Activated CD4-positive, alpha-beta T cell treated with anti-CD3 and anti-CD28 coated beads for 36 hours (primary cell): Measurements from ENCODE around the gene TMEM88. TPM values are rescaled to one million over a fixed set of nuclear protein-coding genes. Genes with fewer than 3 reads are reported as not detected.
A peak's percentile ranks its signal among the peaks of the same experiment; 100 is the strongest.

Experiments used
- ATAC-seq: fragments of 200-7000 bp; cut with Tn5 transposase; one replicate; pipeline ENCODE4 v1.10.0; 2021; ENCODE audit warnings: mild to moderate bottlenecking, moderate library complexity
- CTCF ChIA-PET: fragments of 350-600 bp; sonication (Branson Sonifier 250); formaldehyde crosslinking; loops from one replicate; lab custom pipeline; 2021; ENCODE audit warnings: antibody characterized with exemption; lab: Charles Lee
- POLR2A ChIA-PET: fragments of 350-600 bp; sonication (Branson Sonifier 250); formaldehyde crosslinking; loops from one replicate; lab custom pipeline; 2021; ENCODE audit warnings: antibody characterized with exemption, inconsistent platforms; lab: Charles Lee
- DNase-seq: peaks from one replicate; pipeline ENCODE4 v3.0.0-alpha.2; 2020
- H3K27ac Mint-ChIP-seq: one replicate; pipeline ENCODE4 v1.8.0; 2021; ENCODE audit warnings: mixed read lengths
- H3K27me3 Mint-ChIP-seq: one replicate; pipeline ENCODE4 v1.8.0; 2021; ENCODE audit warnings: mixed read lengths
- H3K36me3 Mint-ChIP-seq: one replicate; pipeline ENCODE4 v1.8.0; 2021; ENCODE audit warnings: low read depth, mixed read lengths
- H3K4me1 Mint-ChIP-seq: one replicate; pipeline ENCODE4 v1.8.0; 2021; ENCODE audit warnings: mixed read lengths
- H3K4me3 Mint-ChIP-seq: one replicate; pipeline ENCODE4 v1.8.0; 2021; ENCODE audit warnings: mild to moderate bottlenecking, moderate library complexity, mixed read lengths
- H3K9me3 Mint-ChIP-seq: one replicate; pipeline ENCODE4 v1.8.0; 2021; ENCODE audit warnings: low read depth, mixed read lengths
- intact Hi-C, 2 experiments: fragments of 100-400 bp; cut with DNase I in 1 of 2; cut with micrococcal nuclease in 1 of 2; formaldehyde crosslinking; loops; one replicate each; pipeline versions ENCODE4 v1.14.2 to v1.15.1; 2022 to 2024; cut with DNase I, micrococcal nuclease
- total RNA-seq, 2 experiments: library from RNA; stranded (reverse); gene quantifications; one replicate each; pipeline ENCODE4 v1.2.3, GENCODE V29; 2021

The TMEM88 gene
- total RNA-seq, 2 experiments from 2014 or later = 3.5 to 5.6 TPM

- Mint-ChIP-seq H3K4me3 (no peak overlapping the region), H3K9me3 (no peaks in the 10 kb centered on the region), H3K27ac (no peak overlapping the region), H3K27me3 (no peaks in the 10 kb centered on the region), H3K4me1 (no peaks in the 10 kb centered on the region), H3K36me3 (peaks cover 16% of the 10 kb centered on the region)
- DNase-seq = no peak
- intact Hi-C loops = no loop called here
- CTCF ChIA-PET = interaction anchor here (0.6 to 4.7 kb wide), 3 partner anchors 13 to 198 kb away, joined by 3 to 32 read pairs (median 3); no protein-coding TSS in a partner anchor
- ATAC-seq = no peak
- POLR2A ChIA-PET = no interaction called here
These were observed 21.0 kb downstream of the TMEM88 start for GRCh38 chr17:7875804-7876370.

DNA sequence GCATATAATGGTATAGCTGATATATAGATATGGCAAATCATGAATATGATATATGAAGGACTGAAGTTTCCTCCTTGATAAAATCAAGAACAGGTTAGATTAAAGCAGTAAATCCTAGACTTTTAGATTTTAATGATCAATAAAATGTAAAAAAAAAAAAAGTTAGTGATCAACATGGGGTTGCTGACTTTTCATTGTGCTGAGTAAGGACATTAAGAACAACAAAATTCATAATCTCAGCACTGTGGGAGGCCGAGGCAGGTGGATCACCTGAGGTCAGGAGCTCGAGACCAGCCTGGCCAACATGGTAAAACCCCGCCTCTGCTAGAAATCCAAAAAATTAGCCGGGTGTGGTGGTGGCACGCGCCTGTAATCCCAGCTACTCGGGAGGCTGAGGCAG lies 23.4 kb downstream of the TMEM88 start:
- Mint-ChIP-seq H3K27ac (no peak overlapping the region), H3K27me3 (no peaks in the 10 kb centered on the region), H3K4me3 (no peak overlapping the region), H3K36me3 (peaks cover 10% of the 10 kb centered on the region), H3K9me3 (no peaks in the 10 kb centered on the region), H3K4me1 (no peaks in the 10 kb centered on the region)
- CTCF ChIA-PET = interaction anchor here (0.6 to 4.7 kb wide), 3 partner anchors 12 to 374 kb away, joined by 3 to 32 read pairs (median 13); no protein-coding TSS in a partner anchor
- intact Hi-C loops = no loop called here
- POLR2A ChIA-PET = no interaction called here
- no peak for DNase-seq
- ATAC-seq = no peak

DNA sequence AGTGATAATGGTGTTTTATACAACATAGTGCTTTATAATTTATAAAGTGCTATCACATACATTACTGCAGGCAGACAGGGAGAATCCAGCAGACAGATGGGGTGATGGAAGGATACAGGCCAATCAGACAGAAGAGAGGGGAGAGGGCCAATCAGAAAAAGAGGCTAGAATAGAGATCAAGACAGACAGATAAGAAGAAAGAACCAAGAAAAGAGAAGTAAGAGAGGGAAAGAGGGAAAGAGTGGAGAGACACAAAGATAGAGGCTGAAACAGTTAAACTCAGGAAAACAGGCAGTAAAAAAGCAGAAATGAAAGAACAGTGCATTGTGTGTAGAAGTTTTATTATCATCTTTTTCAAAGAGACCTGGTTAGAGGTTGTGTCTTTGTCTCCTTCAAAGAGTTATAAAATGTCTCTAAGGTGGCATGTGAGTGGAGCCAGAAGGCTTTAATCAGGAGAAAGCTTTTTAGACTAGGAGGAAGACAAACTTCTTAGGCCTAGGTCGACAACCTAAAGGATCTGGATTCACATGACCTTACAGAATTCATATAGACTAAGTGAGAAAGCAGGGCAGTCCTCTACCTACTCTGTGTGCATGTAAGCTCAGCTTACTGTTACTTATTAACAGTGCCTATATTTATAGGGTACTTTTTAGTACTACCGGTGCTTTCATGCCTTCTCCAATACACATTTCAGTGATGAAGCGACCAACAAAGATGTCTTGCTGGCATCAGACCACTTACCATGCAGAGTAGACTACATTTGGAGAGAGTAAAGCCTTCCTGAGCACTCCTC lies 25.4 kb downstream of the TMEM88 start:
- Mint-ChIP-seq H3K27me3 (no peaks in the 10 kb centered on the region), H3K27ac (no peak overlapping the region), H3K4me3 (no peak overlapping the region), H3K4me1 (peaks cover 1% of the 10 kb centered on the region), H3K9me3 (no peaks in the 10 kb centered on the region), H3K36me3 (peaks cover 4% of the 10 kb centered on the region)
- ATAC-seq = peak; percentile 24
- no peak for DNase-seq
- intact Hi-C loops = loop anchor here in 1 of 2 experiments (5.0 kb wide), 1 partner anchor 237 kb away; the partner anchor contains the start of gene ALOXE3
- POLR2A ChIA-PET = no interaction called here
- CTCF ChIA-PET = interaction anchor here (0.6 to 4.7 kb wide), 2 partner anchors 18 to 291 kb away, joined by 3 to 32 read pairs; no protein-coding TSS in a partner anchor

GRCh38 chr17:7881276-7882054 lies 26.6 kb downstream of the TMEM88 start:
- Mint-ChIP-seq H3K36me3 (peaks cover 10% of the 10 kb centered on the region), H3K27me3 (no peaks in the 10 kb centered on the region), H3K27ac (no peak overlapping the region), H3K9me3 (no peaks in the 10 kb centered on the region), H3K4me3 (no peak overlapping the region), H3K4me1 (peaks cover 1% of the 10 kb centered on the region)
- CTCF ChIA-PET = no interaction called here
- ATAC-seq = no peak
- POLR2A ChIA-PET = no interaction called here
- DNase-seq = peak; percentile 16
- intact Hi-C loops = loop anchor here in 1 of 2 experiments (5.0 kb wide), 1 partner anchor 236 kb away; the partner anchor contains the start of gene ALOXE3

DNA sequence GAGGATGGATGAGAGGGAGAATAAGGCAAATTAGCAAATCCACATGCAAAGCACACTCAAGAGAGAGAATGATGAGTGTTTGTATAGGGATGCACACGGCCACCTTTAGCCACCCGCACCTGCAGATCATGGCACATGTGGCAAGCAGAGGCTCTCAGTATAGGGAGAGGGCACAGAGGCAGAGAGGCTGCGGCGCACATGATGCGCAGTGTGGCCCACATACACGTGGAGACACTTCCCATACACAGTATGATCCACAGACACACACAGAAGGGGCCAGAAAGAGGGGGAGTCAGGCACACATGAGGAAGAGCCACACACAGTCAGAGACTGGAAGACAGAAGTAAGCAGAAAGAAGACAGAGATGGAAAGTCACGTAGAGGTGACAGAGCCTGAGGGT lies 27.2 kb downstream of the TMEM88 start:
- peak; percentile 38 for DNase-seq
- no peak overlapping the region for H3K27ac Mint-ChIP-seq
- ChIA-PET CTCF (interaction anchor here (1.8 kb wide), 1 partner anchor 25 kb away, joined by 7 read pairs; the partner anchor contains the start of genes CYB5D1 and NAA38), POLR2A (no interaction called here)
- no peaks in the 10 kb centered on the region for H3K27me3 Mint-ChIP-seq
- H3K36me3 Mint-ChIP-seq = peaks cover 10% of the 10 kb centered on the region
- ATAC-seq = no peak
- H3K9me3 Mint-ChIP-seq = no peaks in the 10 kb centered on the region
- intact Hi-C loops = loop anchor here in 1 of 2 experiments (5.0 kb wide), 1 partner anchor 235 kb away; the partner anchor contains the start of gene ALOXE3
- peaks cover 1% of the 10 kb centered on the region for H3K4me1 Mint-ChIP-seq
- no peak overlapping the region for H3K4me3 Mint-ChIP-seq

DNA sequence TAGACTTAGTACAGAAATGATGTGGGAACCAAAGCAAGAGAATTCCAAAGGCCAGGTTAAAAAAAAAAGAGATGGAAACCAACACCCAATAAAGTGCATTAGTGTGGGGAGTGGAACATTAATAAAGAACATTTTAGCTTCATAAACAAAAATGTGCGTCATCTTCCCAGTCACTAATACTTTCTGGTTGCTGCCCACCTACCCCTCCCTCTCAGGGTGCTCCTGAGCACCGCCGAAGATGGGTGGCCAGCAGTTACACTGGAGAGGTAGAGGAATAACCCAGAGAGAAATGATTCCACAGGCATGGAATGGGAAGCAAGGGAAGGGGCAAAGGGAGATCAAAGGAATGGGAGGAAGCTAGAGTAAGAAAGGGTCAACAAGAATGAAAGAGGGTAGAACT lies 27.8 kb downstream of the TMEM88 start:
- DNase-seq = no peak
- peaks cover 1% of the 10 kb centered on the region for H3K4me1 Mint-ChIP-seq
- ChIA-PET POLR2A (interaction anchor here (0.6 to 1.0 kb wide), 2 partner anchors 25 to 339 kb away, joined by 3 read pairs; partner anchors contain the start of gene NAA38), CTCF (interaction anchor here (0.7 to 1.8 kb wide), 3 partner anchors 17 to 35 kb away, joined by 3 to 7 read pairs (median 4); partner anchors contain the start of genes CYB5D1 and NAA38)
- peaks cover 8% of the 10 kb centered on the region for H3K36me3 Mint-ChIP-seq
- H3K27ac Mint-ChIP-seq = no peak overlapping the region
- no peaks in the 10 kb centered on the region for H3K9me3 Mint-ChIP-seq
- no peaks in the 10 kb centered on the region for H3K27me3 Mint-ChIP-seq
- intact Hi-C loops = loop anchor here in 1 of 2 experiments (5.0 kb wide), 1 partner anchor 235 kb away; the partner anchor contains the start of gene ALOXE3
- ATAC-seq = no peak
- no peak overlapping the region for H3K4me3 Mint-ChIP-seq

- POLR2A ChIA-PET = interaction anchor here (0.6 to 1.0 kb wide), 2 partner anchors 10 to 313 kb away, joined by 3 to 4 read pairs; no protein-coding TSS in a partner anchor
- Mint-ChIP-seq H3K36me3 (peaks cover 8% of the 10 kb centered on the region), H3K4me1 (peaks cover 1% of the 10 kb centered on the region), H3K27me3 (no peaks in the 10 kb centered on the region), H3K9me3 (no peaks in the 10 kb centered on the region), H3K27ac (peak overlapping the region; percentile 90), H3K4me3 (peak overlapping the region; percentile 66)
- CTCF ChIA-PET = interaction anchor here (0.7 to 1.8 kb wide), 2 partner anchors 27 to 133 kb away, joined by 3 to 7 read pairs; partner anchors contain the start of genes CYB5D1 and NAA38
- intact Hi-C loops = loop anchor here in 1 of 2 experiments (5.0 kb wide), 1 partner anchor 233 kb away; the partner anchor contains the start of gene ALOXE3
- DNase-seq = peak; percentile 66
- no peak for ATAC-seq
These were observed 29.0 kb downstream of the TMEM88 start for GRCh38 chr17:7883781-7884386.

DNA sequence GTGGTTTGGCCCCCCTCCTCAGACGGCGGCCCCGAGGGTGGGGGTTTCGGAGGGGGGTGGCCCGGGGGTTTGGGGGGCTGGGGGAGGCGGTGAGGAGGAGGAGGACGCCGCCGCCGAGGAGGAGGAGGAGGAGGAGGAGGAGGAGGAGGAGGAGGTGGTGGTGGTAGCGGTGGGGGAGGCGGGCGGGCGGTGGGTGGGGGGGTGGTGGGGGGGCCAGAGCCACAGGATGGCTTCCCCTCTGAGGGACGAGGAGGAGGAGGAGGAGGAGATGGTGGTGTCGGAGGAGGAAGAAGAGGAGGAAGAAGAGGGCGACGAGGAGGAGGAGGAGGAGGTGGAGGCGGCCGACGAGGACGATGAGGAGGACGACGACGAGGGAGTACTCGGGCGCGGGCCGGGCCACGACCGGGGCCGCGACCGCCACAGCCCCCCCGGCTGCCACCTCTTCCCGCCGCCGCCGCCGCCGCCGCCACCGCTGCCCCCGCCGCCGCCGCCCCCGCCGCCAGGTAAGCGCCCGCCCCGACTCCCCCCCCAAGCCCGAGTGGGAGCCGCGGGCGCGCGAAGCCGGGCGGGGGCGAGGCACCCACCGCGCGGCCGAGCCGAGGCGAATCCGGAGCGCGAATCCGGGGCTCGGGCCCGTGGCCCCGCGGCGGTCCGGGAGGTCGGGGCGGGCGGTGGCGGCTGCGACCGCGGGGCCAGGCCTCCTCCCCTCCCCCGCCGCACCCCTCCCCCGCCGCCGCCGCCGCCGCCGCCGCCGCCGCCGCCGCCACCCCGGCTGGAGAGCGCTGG lies 29.9 kb downstream of the TMEM88 start:
- Mint-ChIP-seq H3K4me1 (peaks cover 1% of the 10 kb centered on the region), H3K9me3 (no peaks in the 10 kb centered on the region), H3K27me3 (no peaks in the 10 kb centered on the region), H3K36me3 (peaks cover 10% of the 10 kb centered on the region), H3K4me3 (peak overlapping the region; percentile 67), H3K27ac (peak overlapping the region; percentile 75)
- intact Hi-C loops = loop anchor here in 1 of 2 experiments (5.0 kb wide), 1 partner anchor 233 kb away; the partner anchor contains the start of gene ALOXE3
- DNase-seq (peak; percentile 55), ATAC-seq (no peak)
- ChIA-PET POLR2A (interaction anchor here (0.6 to 1.0 kb wide), 3 partner anchors 11 to 849 kb away, joined by 3 to 4 read pairs (median 3); partner anchors contain the start of gene SLC16A13), CTCF (no interaction called here)

DNA sequence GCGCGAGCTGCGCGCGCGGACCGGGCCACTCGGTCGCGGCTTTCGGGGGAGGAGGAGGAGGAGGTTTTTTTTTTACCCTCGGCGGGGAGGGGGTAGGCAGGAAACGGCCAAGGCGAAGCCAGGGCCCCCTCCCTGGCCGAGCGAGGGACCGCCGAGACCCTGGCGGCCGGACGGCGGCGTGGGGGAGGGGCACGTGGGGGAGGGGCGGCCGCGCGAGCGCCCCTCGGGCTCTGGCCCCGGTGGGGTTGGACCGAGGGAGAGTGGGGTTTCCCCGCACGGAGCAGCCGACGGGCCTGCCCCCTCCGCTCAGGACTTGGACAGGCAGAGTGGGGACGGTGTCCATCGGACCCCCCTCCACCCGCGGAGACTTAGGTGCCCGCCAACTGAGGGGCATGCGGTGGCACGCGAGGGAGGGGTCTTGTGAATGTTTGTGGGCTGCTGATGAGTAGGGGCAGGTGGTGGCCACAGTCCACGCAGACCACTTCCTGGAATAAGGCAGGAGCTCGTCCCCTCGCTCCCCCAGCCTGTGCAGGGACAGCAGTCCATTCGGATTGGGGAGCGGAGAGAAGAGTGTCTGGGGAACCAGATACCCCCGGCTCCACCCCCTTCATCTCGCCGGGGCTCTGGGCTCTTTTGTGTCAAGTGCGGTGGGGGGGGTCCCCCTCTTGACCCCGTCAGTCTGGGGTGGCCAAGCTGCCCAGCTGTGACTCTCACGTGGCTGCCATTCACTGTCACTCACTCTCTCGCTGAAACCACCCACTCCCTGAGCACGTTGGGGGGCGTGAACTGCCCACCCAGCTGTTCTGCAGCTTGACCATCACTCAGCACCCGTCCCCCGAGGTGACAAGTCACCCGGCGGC lies 30.7 kb downstream of the TMEM88 start:
- DNase-seq = peak; percentile 63
- no peak overlapping the region for H3K4me3 Mint-ChIP-seq
- ChIA-PET POLR2A (interaction anchor here (0.6 kb wide), 2 partner anchors 500 to 850 kb away, joined by 3 to 4 read pairs; partner anchors contain the start of gene SLC16A13), CTCF (interaction anchor here (0.7 to 1.4 kb wide), 3 partner anchors 21 to 41 kb away, joined by 3 to 6 read pairs (median 3); no protein-coding TSS in a partner anchor)
- no peaks in the 10 kb centered on the region for H3K27me3 Mint-ChIP-seq
- peaks cover 17% of the 10 kb centered on the region for H3K36me3 Mint-ChIP-seq
- H3K9me3 Mint-ChIP-seq = no peaks in the 10 kb centered on the region
- peaks cover 1% of the 10 kb centered on the region for H3K4me1 Mint-ChIP-seq
- H3K27ac Mint-ChIP-seq = no peak overlapping the region
- intact Hi-C loops = loop anchor here (1.0 to 2.0 kb wide), 7 partner anchors 51 to 646 kb away; partner anchors contain the start of genes ALOXE3 (in 1 of the 2), CTC1 (in 1 of the 2), KDM6B (in 1 of the 2) and PFAS (in 1 of the 2)
- no peak for ATAC-seq
